HG02623 (cell line): ENCODE results near the gene STAM2.
A peak's percentile ranks its signal among the peaks of the same experiment; 100 is the strongest.
"Not testable (repeated sequence)": the region's sequence is repeated elsewhere in the genome, so short reads cannot be mapped to it uniquely, and the experiment has no call there.

ENCODE experiments used
- ATAC-seq: cut with Tn5 transposase; IDR thresholded peaks from one replicate; pipeline ENCODE4 v1.9.1; 2021; ENCODE audit warnings: moderate library complexity; ENCODE audit not compliant: unreplicated experiment

Gene STAM2

DNA sequence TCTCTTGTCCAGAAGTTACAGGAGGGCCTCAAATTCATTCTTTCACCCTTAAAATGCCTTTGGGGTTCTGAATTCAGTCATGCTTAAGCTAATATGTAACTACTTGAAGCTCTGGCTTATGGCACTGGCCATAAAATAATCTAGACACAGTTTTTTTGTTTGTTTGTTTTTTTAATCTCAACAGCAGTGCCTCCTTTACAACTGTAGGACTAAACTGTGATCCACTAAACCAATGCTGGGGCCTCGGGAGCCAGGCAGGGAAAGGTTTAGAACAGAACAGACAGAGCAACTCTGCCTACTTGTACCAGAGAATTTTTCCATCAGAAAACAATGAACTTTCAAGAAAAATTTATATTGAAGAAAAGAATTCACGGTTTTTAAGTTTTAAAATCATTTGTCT, 1.7 kb downstream of the STAM2 start:
- ATAC-seq, result no peak

DNA sequence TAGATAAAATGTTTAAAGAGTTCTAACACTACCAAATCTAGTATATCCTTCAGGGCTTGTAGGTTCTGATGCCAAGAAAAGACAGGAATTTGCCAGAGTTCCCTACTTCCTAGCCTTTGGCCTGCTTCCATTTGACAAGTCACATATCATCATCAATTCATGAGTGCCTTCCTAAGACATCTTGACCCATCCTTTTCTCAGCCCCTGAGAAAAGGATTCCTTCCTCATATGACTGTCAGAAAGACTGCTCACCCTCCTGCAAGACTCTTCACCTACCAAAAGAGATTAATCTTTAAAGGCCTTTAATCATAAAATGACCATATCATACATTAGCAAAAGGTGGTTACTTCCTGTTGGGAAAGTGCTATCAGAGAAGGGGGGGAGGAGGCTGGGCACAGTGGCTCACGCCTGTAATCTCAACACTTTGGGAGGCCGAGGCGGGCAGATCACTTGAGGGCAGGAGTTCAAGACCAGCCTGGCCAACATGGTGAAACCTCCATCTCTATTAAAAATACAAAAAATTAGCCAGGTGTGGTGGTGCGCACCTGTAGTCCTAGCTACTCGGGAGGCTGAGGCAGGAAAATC, 3.3 kb downstream of the STAM2 start:
- ATAC-seq, result not testable (repeated sequence)

DNA sequence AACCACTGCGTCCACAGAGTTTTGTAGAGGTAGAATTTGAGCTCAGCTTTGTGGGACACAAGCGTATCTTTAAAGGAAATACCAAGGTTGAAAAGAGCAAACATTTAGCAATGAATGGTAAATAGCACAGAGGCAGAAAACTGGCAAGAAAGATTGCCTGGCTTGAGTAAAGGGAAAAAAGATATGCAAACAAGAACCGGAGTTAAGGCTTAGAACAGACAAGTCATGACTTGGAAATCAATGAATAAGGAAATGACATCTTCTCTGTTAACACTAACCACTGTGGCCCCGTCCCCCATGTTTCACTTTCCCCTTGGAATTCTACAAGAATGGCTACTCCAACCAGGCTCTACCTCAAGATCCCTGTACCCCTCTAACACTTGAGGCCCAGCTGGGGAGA, 3.8 kb downstream of the STAM2 start:
- ATAC-seq, result no peak

DNA sequence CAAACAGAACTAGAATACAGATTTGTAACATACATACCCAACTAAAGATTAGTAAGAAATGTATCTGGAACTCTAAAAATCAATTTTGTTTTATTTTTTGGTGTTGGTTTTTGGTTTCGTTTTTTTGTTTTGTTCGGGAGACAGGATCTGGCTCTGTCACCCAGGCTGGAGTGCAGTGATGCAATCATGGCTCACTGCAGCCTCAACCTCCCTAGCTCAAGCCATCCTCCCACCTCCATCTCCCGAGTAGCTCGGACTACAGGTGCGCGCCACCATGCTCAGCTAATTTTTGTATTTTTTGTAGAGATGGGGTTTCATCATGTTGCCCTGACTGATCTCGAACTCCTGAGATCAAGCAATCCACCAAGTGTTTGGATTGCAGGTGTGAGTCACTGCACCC, 6.4 kb downstream of the STAM2 start:
- not testable (repeated sequence) for ATAC-seq

DNA sequence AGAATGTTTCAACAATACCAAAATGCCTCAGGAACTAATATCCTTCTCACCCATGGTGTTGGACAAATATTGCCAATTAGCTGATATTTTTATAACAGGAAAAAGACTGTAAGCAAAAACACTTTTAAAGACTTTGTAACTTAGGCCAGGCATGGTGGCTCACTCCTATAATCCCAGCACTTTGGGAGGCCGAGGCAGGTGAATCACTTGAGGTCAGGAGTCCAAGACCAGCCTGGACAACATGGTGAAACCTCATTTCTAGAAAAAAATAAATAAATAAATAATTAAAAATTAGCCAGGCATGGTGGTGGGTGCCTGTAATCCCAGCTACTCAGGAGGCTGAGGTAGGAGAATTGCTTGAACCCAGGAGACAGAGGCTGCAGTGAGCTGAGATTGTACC, 8.1 kb downstream of the STAM2 start:
- not testable (repeated sequence) for ATAC-seq

DNA sequence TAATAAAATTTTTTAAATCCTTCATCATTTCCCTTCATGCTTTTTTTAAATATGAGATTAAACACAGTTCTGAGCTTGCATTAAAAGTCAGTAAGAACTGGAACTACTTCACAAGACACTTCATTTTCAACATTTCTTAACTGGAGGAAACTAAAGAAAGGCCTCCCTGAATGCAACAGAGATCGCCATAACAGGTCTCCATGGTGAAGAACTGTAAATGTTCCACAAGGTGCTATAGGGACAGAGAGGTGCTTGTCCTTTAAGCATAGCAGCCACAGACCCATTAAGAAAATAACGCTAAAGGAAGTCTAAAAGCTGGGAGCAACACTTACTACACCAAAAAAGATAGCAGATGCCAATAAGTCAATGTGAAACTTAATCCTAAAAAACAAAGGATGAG, 8.5 kb downstream of the STAM2 start:
- no peak for ATAC-seq

DNA sequence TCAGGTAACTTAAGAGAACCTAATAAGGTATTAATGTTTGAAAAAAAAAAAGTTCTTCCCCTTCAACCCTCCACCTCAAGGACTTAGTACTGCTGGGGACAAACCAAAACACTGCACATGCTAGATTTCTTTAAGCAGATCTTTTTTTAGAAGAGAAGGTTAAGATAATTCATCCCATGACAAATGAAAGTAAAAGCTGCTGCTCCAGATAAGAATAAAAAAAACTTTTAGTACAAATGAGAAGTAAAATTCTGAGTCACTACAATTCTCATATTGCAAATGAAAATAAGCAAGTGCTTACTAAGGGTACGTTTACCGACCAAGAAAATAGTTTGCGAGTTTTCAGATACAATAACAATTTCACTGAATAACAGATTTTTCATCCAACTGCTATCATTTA, 8.9 kb downstream of the STAM2 start:
- ATAC-seq, result peak; percentile 72

DNA sequence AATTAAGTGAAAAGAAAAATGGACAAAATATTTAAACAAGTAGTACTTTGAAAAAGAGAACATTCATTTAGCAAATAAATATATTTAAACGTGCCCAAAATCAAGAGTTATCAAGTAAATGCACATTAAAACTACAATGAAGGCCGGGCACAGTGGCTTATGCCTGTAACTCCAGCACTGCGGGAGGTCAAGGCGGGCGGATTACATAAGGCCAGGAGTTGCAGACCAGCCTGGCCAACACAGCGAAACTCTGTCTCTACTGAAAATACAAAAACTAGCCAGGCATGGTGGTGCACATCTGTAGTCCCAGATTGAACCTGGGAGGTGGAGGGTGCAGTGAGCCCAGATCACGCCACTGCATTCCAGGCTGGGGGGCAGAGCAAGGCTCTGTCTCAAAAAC, 9.8 kb downstream of the STAM2 start:
- no peak for ATAC-seq

DNA sequence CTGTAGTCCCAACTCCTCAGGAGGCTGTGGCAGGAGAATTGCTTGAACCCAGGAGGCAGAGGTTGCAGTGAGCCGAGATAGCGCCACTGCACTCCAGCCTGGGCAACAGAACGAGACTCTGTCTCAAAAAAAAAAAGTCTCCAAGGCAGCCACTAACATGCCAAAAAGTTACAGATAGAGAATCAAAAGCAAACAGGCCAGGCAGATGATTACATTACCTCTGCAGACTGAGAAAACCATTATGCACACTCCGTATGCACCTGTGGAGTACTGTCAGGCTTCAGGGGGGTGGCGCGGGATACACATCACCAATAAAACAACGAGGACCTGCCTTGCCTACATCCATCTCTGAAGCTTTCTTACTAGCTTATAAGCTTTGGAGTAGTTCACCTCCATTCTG, 10.3 kb downstream of the STAM2 start:
- ATAC-seq, result no peak

DNA sequence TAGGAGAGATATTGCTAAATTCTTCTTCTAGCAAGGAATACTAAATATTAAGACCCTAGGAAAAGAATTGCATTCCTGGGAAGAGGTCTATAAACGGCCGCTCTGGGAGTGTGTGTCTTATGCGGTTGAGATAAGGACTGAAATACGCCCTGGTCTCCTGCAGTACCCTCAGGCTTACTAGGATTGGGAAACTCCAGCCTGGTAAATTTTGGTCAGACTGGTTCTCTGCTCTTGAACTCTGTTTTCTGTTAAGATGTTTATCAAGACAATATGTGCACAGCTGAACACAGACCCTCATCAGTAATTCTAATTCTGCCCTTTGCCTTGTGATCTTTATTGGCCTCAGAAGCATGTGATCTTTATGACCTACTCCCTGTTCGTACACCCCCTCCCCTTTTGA, 11.9 kb downstream of the STAM2 start:
- ATAC-seq, result not testable (repeated sequence)

DNA sequence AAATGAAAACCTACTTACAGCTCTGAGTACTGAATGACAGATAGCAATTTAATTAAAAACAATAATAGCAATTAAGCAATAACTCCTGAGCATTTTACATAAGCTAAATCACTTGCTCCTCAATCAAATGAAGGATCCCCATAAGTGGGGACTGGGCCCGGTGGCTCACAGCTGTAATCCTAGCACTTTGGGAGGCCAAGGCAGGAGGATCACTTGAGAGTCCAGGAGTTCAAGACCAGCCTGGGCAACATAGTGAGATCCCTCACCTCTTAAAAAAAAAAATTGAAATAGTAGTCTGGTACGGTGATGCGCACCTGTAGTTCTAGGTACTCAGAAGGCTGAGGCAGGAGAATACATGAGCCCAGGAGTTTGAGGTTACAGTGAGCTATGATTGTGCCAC, 13.4 kb downstream of the STAM2 start:
- ATAC-seq, result no peak

DNA sequence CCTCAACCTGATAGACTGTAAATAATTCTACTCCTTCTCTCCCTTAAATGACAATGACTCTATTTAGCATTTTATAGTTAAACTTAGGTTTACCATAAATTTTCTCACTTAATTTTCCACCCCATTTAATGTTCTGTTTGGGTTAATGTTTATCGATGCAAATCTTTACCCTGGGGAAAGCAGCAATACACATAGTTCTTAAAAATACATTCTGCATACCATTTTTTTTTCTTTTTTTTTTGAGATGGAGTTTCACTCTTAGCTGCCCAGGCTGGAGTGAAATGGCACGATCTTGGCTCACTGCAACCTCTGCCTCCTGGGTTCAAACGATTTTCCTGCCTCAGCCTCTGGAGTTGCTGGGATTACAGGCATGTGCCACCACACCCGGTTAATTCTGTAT, 14.0 kb downstream of the STAM2 start:
- ATAC-seq, result no peak

DNA sequence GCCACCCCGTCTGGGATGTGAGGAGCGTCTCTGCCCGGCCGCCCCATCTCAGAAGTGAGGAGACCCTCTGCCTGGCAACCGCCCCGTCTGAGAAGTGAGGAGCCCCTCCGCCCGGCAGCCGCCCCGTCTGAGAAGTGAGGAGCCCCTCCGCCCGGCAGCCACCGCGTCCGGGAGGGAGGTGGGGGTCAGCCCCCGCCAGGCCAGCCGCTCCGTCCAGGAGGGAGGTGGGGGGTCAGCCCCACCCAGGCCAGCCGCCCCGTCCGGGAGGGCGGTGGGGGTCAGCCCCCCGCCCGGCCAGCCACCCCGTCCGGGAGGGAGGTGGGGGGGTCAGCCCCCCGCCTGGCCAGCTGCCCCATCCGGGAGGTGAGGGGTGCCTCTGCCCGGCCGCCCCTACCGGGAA, 15.2 kb downstream of the STAM2 start:
- not testable (repeated sequence) for ATAC-seq

DNA sequence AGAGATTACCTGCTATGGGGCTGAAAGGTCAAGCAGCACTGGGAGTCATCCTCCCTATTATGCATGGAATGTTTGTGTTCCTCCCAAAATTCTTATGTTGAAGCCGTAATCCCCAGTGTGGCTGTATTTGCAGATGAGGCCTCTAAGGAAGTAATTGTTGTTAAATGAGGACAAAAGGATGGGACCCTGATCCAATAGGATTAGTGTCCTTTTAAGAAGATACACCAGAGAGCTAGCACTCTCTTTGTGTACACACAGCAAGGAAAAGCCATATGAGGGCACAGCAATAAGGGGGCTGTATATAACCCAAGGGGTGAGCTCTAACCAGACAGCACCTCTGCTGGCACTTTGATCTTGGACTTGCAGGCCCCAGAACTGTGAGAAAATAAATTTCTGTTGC, 18.3 kb downstream of the STAM2 start:
- no peak for ATAC-seq

DNA sequence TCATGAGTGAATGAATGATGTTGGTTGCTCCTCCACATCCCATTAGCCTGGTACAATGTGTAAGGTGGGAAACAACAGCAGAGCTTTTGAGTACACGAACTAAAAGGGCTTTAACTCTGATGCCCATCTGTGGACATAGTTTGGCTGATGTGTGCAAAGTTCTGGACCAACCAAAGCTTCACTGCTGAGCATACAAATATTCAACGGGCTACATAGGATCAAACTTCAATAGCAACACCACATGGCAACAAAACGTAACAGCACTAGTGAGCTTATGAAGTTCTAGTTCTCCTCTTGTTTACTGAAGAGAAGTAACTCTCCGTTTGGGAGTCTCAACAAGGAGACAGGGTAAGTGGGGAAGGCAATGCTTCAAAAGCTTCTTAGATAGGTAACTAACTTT, 20.4 kb downstream of the STAM2 start:
- no peak for ATAC-seq

DNA sequence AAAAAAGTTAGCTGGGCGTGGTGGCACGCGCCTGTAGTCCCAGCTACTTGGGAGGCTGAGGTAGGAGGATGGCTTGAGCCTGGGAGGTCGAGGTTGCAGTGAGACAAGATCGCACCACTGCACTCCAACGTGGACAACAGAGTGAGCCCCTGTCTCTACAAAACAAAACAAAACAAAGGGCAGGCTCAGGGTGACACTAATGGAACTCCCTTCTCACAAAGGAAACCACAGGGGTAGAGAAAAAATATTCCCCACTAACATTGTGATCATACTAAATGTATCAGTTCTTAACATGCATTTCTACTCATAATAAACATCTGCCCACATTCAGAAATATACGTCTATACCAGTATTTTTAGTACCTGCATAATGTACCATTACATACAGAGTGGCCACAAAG, 21.1 kb downstream of the STAM2 start:
- no peak for ATAC-seq

DNA sequence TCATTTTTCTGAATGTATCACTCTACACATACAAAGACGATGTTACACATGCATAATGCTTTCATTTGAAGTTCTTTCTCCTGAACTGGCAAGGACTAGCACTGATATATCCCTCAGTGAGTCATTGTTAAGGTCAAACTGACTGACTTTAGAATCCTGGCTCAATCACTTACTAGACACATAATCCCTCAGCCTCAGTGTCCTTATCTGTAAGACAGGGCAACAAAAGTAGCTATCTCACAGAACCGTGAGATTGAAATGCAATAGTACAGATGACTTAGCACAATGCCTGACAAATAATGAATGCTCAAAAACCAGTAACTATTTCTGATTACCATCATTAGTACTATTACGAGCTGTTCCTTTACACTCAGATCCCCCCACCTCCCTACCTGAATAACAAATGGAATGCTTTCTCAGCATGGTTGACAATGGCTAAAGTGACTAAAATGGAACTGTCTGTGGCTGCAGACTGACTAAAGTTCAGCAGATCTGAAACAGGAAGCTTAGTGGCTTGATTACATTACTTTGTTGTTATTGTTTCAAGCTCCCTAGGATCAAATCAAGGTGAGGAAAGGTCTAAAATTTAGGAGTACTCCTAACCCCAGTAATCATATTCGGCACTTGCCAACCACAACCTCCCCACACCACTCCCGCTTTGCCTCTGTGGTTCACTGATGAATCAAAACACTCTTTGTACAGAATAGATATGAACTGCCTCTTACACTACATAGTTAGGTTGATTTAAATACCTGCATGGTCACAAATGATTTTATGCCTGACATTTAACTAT, 40.9 kb downstream of the STAM2 start:
- ATAC-seq, result peak; percentile 81

DNA sequence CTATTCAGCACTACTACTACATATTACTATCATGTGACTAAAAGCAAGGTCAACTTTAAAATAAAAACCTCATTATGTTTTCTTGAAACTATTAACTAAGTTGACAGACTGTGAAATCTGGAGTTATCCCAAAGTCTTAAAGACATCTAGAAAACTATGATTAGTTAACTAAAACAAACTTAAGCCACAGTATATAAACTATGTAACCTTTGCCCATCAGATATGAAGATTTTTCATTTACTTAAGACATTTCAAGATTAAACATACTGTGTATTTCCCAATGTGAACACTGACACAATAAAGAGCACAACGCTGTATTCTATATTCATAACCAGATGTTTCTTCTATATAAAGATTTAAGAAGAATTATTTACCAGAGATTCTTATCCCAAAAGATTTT, 43.3 kb downstream of the STAM2 start:
- ATAC-seq, result no peak

DNA sequence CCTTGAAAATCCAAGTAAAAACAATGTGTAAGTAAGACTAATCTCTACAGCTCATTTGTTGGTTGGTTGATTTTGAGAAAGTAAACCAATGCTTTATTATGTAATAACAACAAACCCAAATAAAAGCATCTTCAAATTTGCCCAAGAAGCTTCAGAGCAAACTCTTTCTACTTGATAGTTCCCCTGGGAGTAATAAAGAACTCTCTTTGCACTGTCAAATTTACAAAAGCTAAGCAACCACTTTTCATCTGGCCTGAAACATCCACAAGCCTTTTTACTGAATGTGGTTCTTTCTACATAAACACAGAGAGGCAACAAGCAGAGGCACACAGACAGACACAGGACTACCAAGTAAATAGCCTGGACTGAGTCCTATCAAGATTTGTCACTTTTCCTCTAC, 47.9 kb downstream of the STAM2 start:
- ATAC-seq, result no peak

DNA sequence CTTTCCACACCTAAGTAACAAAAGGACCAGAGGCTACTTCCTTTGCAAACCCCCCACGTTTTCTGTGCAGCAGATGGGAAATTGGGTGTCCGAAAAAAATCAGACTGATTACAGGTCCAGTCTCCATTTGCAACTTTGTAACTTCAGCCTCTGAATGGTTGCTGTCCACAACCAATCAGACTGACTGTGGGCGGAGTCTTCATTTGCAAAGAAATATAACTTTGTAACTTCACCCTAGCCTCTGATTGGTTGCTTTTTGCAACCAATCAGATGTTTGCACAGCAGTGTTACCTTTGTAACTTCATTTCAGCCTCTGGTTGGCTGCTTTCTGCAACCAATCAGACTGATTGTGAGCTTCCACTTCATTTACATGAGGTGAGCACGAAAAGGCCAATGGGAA, 48.9 kb downstream of the STAM2 start:
- no peak for ATAC-seq

DNA sequence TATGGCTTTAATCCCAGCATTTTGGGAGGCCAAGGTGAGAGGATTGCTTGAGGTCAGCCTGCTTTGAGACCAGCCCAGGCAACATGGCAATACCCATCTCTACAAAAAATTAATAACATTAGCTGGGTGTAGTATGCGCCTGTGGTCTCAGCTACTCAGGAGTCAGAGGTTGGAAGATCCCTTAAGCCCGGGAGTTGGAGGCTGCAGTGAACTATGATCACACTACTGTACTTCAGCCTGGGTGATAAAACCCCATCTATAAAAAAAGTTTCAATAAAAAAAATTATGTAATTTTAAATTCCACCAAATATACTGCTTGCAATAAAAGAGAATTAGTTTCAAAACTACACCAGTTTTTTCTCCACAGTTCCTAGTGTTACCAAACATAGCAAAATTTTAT, 53.4 kb downstream of the STAM2 start:
- ATAC-seq, result no peak

DNA sequence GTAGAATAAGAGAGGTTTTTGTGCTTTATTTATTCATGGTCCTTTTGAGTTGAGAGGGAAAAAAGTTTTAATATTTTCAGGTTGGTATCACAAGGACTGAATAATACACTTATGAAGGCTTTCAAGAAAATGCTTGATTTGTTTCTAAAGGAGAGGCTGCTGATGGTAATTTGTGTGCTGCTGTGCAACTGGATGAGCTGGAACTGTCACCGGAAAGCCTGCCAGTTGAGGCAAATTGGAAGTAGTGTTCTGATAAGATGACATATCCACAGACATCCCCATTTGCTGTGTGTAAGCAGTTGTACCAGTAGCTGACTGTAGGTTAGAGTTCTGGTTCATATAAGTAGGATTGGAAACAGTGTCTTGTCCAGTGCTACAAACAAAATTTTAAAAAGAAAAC, 55.1 kb downstream of the STAM2 start:
- ATAC-seq, result no peak

DNA sequence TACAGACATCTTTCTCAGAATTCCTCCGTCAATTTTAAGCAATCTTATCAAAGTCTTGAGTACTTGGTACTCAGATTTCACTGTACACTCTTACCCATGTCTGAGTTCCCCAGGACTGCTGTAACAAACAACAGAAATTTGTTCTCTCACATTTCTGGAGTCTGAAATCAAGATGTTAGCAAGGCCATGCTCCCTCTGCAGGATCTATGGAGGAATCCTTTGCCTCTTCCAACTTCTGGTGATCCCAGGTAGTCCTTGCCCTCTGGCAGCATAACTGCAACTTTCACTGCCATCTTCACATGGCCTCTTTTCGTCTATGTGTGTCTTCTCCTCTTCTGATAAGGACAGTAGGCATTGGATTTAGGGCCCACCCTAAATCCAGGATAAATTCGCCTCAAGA, 59.6 kb downstream of the STAM2 start:
- no peak for ATAC-seq
